MM.1S (cell line): ENCODE data around the gene THAP12.

Experiments used
- CTCF ChIP-seq: fragments of 300-600 bp; sonication (generic); IDR thresholded peaks from 2 replicates; pipeline ENCODE4 v1.5.1; 2016; ENCODE audit warnings: antibody characterized with exemption, low read length, mixed read lengths
- EZH2 ChIP-seq: fragments of 300-600 bp; sonication (generic); optimal IDR thresholded peaks from 2 replicates; pipeline ENCODE3; 2017; ENCODE audit warnings: low read depth, mild to moderate bottlenecking, antibody characterized with exemption, low read length, mixed read lengths

GRCh38 chr11:76329084-76329648, 51.8 kb downstream of the THAP12 start:
- TF ChIP-seq CTCF, result no peak
- TF ChIP-seq EZH2, result no peak
